GM10847 (cell line): ENCODE measurements around the gene HSPB1.

Source experiments
- POLR2A ChIP-seq: IDR thresholded peaks from 2 replicates; pipeline ENCODE4 v1.6.1; 2011; ENCODE audit not compliant: insufficient read length; ENCODE audit errors: extremely low read depth

Gene HSPB1

DNA sequence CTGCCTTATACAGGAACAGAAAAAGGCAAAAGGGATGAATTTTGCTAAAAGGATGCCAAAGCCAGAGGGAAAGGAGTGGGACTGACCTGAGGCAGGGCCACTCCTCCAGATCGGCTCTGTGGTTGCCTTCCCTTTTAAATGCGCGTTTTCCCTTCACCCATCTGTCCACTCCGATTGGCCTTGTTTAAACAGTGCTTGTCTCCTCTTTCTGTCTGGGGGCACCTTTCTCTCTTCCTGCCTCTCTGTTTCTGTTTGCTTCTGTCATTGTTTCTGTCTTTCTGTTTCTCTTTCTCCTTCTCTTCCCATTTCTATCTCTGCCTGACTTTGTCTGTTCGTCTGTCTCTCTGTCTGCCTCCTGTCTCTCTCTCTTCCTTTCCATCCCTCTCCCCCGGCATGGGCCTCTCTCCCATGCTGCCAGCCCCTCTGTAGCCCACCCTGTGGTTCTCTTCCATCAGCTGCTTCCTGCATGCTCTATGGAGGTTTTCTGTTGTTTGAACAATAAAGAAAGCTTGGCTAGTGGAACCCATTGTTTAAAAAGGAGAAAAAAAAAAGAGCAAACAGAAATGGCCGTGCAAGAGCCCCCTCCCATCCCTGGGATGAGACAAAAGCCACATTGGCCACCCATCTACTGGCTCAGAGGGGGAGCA lies 29.5 kb upstream of the HSPB1 start:
- TF ChIP-seq POLR2A, result no peak

DNA sequence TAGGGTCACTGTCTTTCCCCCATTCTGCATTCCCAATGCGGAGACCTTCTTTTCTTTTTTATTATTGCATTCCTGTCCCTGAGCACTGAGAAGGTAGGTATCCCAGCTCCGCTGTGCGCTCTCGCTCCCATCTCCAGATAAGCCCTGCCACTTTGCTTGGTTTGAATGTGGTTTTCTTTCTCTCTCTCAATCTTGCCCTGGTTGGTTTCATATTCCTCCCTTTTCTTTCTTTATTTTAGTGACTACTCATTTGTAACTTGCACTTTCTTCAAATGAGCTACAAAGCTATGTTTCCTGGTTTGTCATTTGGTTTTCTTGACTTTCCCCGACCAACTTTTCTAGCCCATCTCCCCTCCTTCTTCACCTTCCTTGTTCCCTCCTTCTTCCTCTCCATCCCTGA lies 29.0 kb upstream of the HSPB1 start:
- no peak for TF ChIP-seq POLR2A

DNA sequence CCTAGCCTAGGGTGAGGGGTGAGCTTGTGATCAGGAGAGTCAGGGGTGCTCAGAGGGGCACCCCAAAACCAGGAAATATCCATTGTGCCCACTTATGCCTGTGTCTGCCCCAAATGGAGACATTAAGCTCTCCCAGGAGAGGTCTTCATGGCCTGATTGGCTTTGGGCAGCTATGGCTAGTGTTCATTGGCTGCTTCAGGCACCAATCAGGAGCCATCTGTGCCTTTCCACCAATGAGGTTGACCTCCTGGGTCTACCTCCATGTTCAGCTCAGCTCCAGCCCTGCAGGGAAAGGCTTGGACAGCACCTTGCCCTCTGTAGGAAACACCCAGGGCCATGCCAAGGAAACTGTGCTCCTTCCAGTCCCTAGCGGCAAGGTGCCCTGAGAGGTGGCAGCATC lies 23.9 kb upstream of the HSPB1 start:
- no peak for TF ChIP-seq POLR2A

DNA sequence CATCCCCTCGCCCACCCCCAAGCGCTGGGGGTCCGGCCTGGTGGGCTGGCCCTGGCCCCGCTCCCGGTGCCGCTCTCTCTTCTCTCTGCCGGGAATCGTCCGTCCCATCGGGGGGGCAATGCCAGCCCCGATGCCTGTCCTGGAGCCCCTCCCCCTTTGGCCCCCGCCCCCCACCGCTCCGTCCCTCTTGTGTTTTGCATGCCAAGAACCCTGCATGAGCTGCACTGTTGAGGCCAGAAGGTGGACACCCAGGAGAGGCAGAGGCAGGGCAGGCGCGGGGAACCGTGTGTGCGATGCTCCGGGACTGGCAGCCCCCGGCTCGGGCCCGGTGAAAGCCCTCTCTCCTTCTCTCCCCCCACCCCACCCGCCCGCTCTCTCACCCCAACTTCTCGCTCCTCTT lies 22.1 kb upstream of the HSPB1 start:
- TF ChIP-seq POLR2A, result no peak

DNA sequence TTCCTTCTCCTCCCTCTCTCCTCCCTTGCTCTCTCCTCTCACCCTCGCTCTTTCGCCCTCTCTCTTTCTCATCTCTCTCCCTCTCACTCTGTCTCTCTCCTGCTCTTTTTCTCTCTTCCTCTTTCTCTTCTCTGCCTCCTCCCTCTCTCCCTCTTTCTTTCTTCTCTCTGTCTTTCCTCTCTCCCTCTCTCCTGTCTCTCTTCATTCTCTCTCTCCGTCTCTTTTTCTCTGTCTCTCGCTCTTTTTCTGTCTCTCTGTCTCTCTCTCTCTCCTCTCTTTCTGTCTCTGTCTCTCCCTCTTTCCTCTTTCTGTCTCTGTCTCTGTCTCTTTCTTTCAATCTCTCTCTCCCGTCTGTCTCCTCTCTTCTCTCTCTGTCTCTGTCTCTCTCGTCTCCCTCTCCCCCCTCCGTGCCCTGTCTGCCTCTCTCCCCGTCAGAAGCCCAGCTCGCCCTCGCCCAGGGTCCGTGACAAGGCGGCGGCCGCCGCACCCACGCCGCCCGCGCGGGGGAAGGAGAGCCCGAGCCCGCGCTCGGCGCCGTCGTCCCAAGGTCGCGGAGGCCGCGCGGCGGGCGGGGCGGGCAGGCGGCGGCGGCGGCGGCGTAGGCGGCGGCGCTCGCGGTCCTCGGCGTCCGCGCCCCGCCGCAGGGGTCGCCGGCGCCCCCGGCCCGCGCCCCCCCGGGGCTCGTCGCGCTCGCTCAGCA lies 21.3 kb upstream of the HSPB1 start:
- TF ChIP-seq POLR2A, result no peak

DNA sequence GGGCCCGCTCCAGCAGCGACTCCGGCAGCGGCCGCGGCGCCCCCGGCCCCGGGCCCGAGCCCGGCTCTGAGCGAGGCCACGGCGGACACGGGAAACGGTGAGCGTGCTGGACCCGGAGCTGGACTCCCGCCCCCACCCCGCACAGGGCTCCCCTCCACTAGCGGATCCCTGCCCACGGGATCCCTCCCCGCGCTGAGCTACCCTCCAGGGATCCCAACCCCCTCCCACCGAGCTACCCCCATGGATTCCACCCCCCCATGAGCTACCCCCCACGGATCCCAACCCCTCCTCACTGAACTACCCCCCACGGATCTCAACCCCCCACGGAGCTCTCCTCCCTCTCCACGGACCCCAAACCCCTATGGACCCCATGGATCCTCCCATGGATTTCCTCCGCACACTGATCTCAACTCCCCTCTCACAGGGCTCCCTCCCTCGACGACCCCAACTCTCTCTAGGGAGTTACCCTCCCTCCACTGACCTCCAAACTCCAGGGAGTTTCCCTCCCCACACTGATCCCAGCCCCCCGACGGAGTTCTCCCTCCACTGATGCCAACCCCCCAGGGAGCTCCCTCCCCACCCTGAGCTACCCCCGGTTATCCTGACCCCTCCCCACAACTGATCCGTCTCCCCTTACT lies 20.6 kb upstream of the HSPB1 start:
- no peak for TF ChIP-seq POLR2A

DNA sequence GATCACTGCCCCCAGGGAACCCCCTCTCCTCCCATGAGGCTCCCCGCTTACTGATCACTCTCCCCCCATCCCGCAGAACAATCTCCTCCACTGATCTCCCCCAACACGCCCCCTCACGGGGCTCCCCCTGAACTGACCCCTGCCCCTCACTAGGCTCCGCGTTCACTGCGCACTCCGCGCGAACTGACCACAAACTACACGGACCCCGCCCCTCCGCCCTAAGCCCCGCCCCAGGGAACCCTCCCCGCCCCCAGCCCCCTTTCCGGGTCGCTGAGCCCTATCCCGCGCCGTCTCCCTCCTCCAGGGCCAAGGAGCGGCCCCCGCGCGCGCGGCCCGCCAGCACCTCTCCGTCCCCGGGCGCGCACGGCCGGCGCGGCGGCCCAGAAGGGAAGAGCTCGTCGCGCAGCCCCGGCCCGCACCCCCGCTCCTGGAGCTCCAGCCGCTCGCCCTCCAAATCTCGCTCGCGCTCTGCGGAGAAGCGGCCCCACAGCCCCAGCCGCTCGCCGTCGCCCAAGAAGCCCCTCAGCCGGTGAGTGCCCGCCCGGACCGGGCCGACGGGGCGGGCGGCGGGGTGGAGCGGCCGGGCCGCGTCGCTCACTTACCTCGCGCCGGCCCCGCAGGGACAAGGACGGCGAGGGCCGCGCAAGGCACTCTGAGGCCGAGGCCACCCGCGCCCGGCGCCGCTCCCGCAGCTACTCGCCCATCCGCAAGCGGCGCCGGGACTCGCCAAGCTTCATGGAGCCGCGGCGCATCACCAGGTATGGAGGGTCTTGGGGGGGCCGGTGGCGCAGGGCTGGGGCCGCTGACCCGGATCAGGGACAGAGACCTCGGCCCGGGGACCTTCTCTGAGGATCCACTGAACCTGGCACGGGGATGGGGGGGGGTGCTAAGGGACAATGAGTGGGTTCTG lies 19.9 kb upstream of the HSPB1 start:
- TF ChIP-seq POLR2A, result no peak

DNA sequence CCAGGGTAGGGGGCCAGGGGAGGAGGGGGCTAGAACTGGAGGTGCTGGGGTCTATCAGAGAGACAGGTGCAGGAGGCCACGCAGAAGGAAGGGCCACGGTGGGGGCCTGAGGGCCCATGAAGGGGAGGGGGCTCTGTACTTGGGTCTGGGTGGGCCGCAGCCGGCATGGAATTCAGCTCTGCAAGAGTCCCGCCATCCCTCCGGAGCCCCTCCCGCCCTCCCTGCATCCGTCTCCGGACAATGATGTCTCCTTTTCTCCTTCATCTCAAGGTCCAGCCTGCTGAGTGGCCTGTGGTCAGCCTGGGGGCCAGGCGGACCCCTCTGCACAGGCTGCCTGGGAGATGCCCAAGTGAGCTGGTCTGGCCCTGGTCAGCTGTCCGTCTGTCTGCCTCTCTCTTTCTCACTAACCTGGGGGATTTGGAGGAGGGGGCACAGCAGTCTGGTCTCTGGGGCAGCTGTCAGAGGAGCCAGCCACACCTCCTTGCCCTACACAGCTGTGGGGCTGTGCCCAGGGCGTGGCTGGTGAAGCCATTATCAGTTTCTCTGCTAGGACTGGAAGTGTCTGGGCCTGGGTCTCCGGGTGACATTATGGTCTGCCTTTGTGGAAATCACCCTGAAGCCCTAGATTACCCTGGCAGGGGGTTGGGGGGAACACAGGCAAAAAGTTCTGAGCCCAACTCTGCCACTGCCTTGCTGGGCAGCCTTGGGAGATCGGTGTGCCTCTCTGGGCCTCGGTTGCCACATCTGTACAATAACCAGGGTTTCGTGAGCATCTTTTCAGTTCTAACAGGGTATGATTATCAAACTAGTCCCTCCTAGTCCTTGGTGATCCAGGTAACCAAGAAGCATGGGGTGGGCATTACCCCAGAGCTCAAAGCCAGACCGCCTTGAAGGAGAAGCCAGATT lies 19.0 kb upstream of the HSPB1 start:
- no peak for TF ChIP-seq POLR2A

DNA sequence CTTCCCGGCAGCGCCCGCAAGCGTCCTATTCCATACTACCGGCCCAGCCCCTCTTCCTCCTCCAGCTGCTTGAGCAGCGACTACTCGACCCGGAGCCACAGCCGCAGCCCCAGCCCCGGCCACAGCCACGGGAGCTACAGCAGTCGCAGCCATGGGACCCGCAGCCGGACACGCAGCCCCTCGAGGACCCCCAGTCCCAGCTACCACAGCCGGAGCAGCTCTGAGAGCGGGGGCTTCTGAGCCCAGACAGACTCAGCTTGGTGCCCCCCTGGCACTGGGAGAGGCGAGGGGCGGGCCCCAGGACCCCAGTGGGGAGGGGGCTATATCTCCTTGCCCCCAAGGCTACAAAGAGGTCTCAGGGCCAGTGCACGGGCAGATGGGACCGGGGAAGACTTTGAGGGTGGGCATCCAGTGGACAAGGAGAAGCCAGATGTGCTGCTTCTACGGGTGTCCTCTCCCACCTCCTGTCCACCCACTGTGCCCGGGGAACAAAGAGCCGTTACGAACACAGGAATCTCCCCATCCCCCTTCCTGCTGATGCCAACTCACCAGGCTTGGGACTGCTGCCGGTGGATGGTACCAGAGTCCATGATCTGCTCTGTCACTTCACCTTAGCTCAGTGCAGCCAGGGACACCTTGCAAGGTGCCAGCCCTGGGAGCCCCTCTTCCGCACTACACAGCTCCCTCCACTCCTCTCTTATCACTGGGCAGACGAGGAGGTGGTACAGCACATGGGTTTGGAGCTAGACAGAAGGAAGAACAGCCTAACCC lies 16.7 kb upstream of the HSPB1 start:
- no peak for TF ChIP-seq POLR2A

DNA sequence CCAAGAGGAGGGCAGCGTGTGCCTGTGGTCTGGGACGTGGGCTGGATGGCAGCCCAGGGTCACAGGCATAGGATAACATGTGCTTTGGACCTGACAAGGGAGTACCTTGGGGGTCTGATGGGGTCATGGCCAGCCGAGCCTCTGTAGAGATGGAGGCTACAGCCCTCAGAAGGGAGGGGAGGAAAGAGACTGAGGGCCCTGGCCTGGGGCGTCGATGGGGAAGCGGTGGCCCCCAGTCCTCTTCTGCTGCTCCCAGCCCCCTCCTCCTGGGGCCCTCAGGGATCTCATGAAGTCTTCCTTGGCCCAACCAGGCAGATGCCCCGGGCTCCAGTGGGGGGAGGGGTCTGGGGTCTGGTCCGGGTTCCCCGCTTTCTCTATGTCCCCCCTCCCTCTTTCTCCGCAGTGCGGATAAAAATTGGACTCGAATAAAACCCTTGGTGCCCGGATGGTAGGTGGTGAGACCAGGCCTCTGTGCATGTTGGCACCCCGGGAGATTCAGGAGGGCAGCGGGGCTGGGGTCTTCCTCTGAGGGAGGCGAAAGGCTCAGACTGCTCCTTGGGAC lies 15.6 kb upstream of the HSPB1 start:
- TF ChIP-seq POLR2A, result no peak

DNA sequence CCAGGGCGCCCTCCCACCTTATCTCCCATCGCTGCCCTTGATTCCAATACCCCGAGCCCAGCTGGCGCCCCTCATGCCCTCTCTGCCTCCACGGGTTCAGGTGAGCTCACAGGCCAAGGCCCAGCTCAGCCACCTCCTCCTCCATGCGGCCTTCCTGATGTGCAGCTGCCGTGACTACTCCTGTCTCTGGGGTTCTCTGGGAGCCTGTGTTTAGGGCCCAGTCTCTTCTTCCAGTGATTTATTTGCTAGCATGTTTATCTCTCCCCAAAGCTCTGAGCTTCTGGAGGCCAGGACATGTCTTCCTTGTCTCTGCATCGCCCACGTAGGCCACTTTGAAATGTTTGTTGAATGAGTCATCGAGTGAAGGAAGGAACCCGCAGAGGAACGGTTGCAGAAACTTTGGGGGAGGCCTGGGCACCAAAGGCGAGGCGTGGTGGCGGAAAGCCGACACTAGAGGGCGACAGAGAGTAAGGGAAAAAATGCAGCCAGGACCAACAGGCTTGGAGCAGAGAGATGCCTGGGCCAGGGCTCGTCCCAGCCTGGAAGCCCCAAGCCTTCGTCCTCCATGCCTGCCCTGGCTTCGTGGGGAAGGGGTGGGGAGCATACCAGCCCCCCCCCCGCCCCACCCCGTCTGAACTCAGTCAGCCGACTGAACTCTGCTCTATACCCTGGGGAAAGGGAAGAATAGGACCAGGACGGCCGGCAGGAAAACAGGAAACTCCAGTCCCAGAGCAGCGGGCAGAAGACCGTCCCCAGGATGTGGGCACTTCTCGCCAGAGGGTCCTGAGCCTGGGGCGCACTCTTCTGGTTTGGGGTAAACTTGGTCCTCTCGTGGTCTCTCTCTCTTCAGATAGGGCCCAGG lies 10.9 kb upstream of the HSPB1 start:
- TF ChIP-seq POLR2A, result no peak

DNA sequence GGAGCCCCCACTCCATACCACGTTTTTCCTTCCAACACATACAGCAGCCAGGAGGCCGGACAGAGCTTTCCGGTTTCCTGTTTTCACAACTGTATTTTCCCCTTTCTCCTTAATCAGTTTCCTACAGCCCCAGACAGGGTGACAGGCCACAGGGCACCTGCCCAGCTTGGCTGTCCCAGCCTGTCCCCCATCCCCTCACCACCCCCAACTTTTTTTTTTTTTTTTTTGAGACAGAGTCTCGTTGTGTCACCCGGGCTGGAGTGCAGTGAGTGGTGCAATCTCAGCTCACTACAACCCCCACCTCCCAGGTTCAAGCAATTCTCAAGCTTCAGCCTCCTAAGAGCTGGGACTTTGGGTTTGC lies 10.3 kb upstream of the HSPB1 start:
- TF ChIP-seq POLR2A, result no peak
